C4-2B (cell line): Measurements from ENCODE around the gene ZNF580.

Source experiments
- H3K27ac ChIP-seq: fragments of 450-650 bp; 2 replicates; pipeline ENCODE4 v1.5.1; 2017
- CTCF ChIP-seq: fragments of 450-650 bp; conservative IDR thresholded peaks from 2 replicates; pipeline ENCODE4 v1.5.1; 2017; ENCODE audit warnings: mild to moderate bottlenecking
- ZFX ChIP-seq: fragments of 450-650 bp; IDR thresholded peaks from 2 replicates; pipeline ENCODE4 v1.6.1; 2017

The ZNF580 gene

DNA sequence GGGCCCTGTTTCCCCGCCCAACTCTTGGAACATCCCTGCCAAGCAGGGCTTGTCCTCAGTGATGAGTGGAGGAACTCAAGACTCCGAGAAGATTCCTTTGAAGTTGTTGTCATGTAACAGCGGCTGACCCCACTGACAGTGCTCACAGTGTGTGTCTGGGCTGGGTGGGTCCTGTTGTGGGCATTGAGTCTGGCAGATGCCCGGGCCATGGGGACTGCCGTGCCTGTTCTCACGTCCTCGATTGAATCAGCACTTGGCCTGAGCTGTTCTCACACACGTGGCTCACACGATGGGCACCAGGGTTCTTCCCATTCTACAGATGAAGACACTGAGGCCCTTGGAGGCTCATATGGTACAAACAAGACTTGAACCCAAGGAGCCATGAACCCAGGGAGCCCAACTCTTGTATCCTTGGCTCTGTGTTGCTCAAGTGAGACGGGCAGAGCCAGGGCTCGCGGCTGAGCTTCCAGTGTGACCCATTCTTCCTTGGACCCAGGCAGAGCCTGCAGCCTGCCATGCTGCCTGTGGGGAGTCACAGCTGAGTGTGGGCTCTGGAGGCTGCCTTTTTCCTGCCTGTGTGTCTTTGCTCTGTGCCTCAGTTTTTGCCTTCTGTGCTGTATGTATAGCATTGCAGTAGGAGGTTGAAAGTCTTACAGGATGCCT, 25.7 kb downstream of the ZNF580 start:
- H3K27ac ChIP-seq: no peak overlapping the region
- TF ChIP-seq CTCF (no peak), ZFX (no peak)

DNA sequence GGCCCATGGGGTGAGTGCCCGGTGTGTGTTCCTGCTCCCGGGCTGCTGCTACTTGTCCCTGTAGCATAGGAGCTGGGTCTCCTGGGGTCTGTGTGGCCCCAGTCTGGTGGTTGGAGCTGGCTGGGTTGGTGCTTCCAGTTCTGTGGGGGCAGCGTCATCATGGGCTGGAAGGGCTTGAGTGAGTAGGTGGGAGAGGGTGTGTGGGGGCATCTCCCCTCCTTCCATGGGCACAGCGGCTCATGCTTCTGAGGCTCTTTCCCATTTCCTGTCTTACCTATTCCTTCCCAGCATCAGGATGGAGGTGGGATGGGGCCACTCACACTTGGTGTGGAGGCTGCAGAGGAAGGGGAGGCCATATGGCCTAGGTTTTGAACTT, 26.2 kb downstream of the ZNF580 start:
- TF ChIP-seq ZFX (no peak), CTCF (no peak)
- H3K27ac ChIP-seq: no peak overlapping the region

DNA sequence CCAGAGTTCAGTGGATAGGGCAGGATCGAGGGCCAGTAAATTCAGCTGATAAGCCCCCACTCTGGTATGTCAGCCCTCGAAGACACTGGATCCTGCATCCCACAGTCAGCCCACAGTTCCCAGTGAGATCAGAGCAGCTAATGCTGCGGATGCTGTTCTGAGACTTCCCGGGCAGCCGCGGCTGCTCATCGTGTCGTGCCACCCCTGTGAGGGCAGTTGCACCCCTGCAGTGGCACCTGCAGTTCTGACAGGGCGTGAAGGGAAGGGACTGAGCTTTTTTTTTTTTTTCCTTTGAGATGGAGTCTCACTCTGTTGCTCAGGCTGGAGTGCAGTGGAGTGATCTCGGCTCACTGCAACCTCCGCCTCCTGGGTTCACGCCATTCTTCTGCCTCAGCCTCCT, 26.7 kb downstream of the ZNF580 start:
- no peak for TF ChIP-seq ZFX
- TF ChIP-seq CTCF: no peak
- H3K27ac ChIP-seq: no peak overlapping the region

GRCh38 chr19:55667958-55668357, 27.2 kb downstream of the ZNF580 start:
- H3K27ac ChIP-seq: no peak overlapping the region
- TF ChIP-seq CTCF (no peak), ZFX (no peak)

DNA sequence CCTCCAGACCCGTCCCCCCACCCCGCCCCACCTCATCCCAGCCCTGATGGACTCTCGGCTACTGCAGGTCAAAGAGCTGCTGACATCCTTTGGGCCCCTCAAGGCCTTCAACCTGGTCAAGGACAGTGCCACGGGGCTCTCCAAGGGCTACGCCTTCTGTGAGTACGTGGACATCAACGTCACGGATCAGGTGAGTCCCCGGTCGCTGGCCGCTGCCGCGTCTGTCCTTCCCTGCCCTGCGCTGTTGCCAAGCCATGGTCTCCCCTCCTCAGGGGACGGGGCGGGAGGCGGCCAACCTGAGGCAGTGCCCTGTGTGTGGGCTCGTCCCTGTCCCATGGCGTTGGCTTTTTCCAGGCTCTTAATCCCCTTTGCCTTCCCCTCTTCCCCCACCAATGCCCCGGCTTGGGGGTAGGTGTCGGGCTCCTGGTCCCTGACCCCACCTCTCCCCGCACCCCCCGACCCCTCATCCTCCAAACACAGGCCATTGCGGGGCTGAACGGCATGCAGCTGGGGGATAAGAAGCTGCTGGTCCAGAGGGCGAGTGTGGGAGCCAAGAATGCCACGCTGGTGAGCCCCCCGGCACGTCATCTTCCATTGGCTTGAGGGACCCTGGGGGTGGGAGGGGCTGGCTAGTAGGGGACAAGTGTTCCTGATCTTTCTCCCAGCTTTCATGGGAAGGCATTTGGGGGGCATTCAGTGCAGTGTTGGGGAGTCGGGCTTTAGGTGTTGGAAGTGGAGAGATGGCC, 28.0 kb downstream of the ZNF580 start:
- TF ChIP-seq CTCF (no peak), ZFX (no peak)
- no peak overlapping the region for H3K27ac ChIP-seq

DNA sequence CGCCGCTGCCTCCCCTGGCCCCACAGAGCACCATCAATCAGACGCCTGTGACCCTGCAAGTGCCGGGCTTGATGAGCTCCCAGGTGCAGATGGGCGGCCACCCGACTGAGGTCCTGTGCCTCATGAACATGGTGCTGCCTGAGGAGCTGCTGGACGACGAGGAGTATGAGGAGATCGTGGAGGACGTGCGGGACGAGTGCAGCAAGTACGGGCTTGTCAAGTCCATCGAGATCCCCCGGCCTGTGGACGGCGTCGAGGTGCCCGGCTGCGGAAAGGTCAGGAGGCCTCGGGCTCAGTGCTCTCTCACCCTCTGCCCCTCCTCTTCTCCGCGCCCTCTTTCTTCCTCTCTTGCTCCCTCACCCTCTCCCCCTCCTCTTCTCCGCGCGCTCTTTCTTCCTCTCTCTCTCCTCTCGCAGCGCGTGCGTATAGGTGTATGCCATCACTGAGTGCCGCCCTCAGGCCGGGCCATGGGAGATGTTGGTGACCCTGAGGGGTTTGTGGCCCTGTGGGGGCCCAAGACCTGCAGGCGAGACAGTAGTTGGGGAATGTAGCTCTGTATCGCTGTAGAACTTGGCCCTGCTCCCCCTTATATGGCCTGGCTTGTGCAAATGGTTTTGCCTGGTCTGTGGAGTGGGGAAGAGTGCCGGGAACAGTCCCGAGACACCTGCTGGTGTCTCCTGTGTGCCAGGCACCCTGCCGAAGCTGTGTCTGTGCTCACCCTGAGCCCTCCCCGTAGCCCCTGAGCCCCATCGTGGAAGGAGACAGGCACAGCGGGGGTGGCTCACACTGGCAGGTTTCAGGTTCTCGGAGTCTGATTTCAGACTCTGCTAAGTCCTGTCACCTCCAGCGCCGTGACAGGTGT, 28.8 kb downstream of the ZNF580 start:
- TF ChIP-seq CTCF (no peak), ZFX (no peak)
- no peak overlapping the region for H3K27ac ChIP-seq
